SK-N-MC (cell line): ENCODE results near the gene SLC10A1.

Experiments
- EZH2 ChIP-seq: fragments of 200-600 bp; sonication (generic); IDR thresholded peaks from one replicate; pipeline ENCODE4 v1.6.1; 2017; ENCODE audit warnings: antibody characterized with exemption
- FOXP2 ChIP-seq: optimal IDR thresholded peaks from 2 replicates; pipeline ENCODE3; 2011; ENCODE audit warnings: mild to moderate bottlenecking, moderate library complexity; ENCODE audit not compliant: insufficient read depth; ENCODE audit errors: extremely low read length, control extremely low read depth
- POLR2AphosphoS5 ChIP-seq: IDR thresholded peaks from 2 replicates; pipeline ENCODE4 v1.6.1; 2012; ENCODE audit warnings: mild to moderate bottlenecking, low read depth, low read length, borderline replicate concordance

GRCh38 chr14:69767369-69767999 lies 29.6 kb downstream of the SLC10A1 start:
- TF ChIP-seq POLR2AphosphoS5 (peak; percentile 26; the same call in 1 of the 2 replicates), EZH2 (no peak), FOXP2 (peak; percentile 86)
